GM12875 (cell line): ENCODE measurements around the gene GALNT18.

Experiments used
- H3K4me3 ChIP-seq: one replicate; pipeline ENCODE4 v1.5.1; 2011; ENCODE audit warnings: low read depth, low read length, control low read depth
- TF ChIP-seq, protein P1 (sequence below): IDR thresholded peaks from 2 replicates; pipeline ENCODE4 v1.5.1; 2011; ENCODE audit warnings: low read depth, mild to moderate bottlenecking, control low read depth, inconsistent platforms, low read length, moderate library complexity, borderline replicate concordance; ENCODE audit not compliant: insufficient read depth

GALNT18 gene

DNA sequence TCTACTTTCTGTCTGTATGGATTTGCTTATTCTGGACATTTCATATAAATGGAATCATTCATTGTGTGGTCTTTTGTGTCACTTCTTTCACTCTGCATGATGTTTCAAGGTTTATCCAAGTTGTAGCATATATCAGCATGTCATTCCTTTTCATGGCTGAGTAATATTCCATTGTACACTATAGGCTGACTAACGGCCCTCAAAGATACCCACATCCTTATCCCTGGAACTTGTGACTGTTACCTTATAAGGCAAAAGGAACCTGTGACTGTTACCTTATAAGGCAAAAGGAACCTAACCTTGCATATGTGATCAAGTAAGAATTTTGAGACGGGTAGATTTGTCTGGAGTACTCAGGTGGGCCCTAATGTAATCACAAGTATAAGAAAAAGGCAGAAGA is 380.5 kb downstream of the GALNT18 start:
- no peak overlapping the region for H3K4me3 ChIP-seq
- TF ChIP-seq, protein P1, sequence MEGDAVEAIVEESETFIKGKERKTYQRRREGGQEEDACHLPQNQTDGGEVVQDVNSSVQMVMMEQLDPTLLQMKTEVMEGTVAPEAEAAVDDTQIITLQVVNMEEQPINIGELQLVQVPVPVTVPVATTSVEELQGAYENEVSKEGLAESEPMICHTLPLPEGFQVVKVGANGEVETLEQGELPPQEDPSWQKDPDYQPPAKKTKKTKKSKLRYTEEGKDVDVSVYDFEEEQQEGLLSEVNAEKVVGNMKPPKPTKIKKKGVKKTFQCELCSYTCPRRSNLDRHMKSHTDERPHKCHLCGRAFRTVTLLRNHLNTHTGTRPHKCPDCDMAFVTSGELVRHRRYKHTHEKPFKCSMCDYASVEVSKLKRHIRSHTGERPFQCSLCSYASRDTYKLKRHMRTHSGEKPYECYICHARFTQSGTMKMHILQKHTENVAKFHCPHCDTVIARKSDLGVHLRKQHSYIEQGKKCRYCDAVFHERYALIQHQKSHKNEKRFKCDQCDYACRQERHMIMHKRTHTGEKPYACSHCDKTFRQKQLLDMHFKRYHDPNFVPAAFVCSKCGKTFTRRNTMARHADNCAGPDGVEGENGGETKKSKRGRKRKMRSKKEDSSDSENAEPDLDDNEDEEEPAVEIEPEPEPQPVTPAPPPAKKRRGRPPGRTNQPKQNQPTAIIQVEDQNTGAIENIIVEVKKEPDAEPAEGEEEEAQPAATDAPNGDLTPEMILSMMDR = no peak

DNA sequence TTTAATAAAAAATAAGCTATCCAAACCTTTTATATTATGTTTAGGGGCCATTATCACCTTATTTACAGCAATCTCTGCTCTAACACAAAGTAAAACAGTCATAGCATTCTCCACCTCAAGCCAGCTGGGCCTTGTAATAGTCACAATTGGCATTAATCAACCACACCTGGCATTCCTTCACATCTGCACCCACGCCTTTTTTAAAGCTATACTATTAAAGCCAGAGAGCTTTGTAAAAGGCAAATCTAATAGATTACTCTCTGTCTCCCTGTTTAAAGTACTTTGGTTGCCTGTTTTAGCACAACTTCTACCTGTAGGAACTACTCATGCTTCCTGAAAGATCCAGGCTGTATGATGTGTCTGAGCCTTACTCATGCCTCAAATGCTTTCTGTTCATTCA is 381.8 kb downstream of the GALNT18 start:
- H3K4me3 ChIP-seq = no peak overlapping the region
- TF ChIP-seq, protein P1 = no peak

GRCh38 chr11:11237070-11237832 is 384.6 kb downstream of the GALNT18 start:
- TF ChIP-seq, protein P1 = no peak
- no peak overlapping the region for H3K4me3 ChIP-seq

GRCh38 chr11:11236498-11237059 is 385.2 kb downstream of the GALNT18 start:
- TF ChIP-seq, protein P1 = no peak
- H3K4me3 ChIP-seq = no peak overlapping the region

GRCh38 chr11:11231763-11232162 is 390.0 kb downstream of the GALNT18 start:
- H3K4me3 ChIP-seq = no peak overlapping the region
- TF ChIP-seq, protein P1 = no peak

- no peak overlapping the region for H3K4me3 ChIP-seq
- TF ChIP-seq, protein P1 = peak; percentile 47; the same call in 1 of the 2 replicates
Observed at GRCh38 chr11:11230802-11231562, 390.8 kb downstream of the GALNT18 start.
